Endothelial cell of umbilical vein (primary cell): Measurements from ENCODE around the gene HMGCS1. TPM values are rescaled to one million over a fixed set of nuclear protein-coding genes. Genes with fewer than 3 reads are reported as not detected.

ENCODE experiments used
- BruUV-seq: library from RNA; stranded (reverse); fragments of 400-500 nt; replicated peaks from 2 replicates; lab custom pipeline; 2021; lab: Mats Ljungman, UMichigan
- CTCF ChIA-PET: fragments of 300-600, 350-600 bp; sonication (Branson Sonifier 250); formaldehyde crosslinking; loops from one replicate; lab custom pipeline; 2021; ENCODE audit warnings: antibody characterized with exemption, inconsistent platforms; lab: Charles Lee
- POLR2A ChIA-PET: fragments of 300-600, 350-600 bp; sonication (Branson Sonifier 250); formaldehyde crosslinking; loops from one replicate; lab custom pipeline; 2021; ENCODE audit warnings: antibody characterized with exemption, inconsistent platforms; lab: Charles Lee
- DNase-seq: peaks from one replicate; pipeline ENCODE4 v3.0.0-alpha.2; 2011; ENCODE audit warnings: low read depth, low spot score
- FAIRE-seq: peaks from 2 replicates; lab custom pipeline; 2011; peaks lifted over from hg19 to GRCh38; lab: Jason Lieb, UNC
- H2AFZ ChIP-seq: 2 replicates; pipeline ENCODE4 v1.6.0; 2012; ENCODE audit warnings: low read depth, low read length, control low read depth, inconsistent platforms
- H3K27ac ChIP-seq: 2 replicates; pipeline ENCODE4 v1.5.1; 2011; ENCODE audit warnings: low read depth, mild to moderate bottlenecking, control low read depth, low read length, moderate library complexity; ENCODE audit not compliant: insufficient read depth
- H3K27me3 ChIP-seq, 2 experiments: 2 replicates each; pipeline versions ENCODE4 v1.6.0 to v1.6.1; 2011; ENCODE audit warnings: low read length in 2 of 2, mixed read lengths in 1 of 2; ENCODE audit not compliant: control insufficient read depth in 2 of 2, insufficient read depth in 2 of 2
- H3K36me3 ChIP-seq, 2 experiments: 2 replicates in 1 of 2; 3 replicates in 1 of 2; pipeline ENCODE4 v1.5.1; 2011; ENCODE audit warnings: low read length in 2 of 2, mild to moderate bottlenecking in 1 of 2, moderate library complexity in 1 of 2; ENCODE audit not compliant: control insufficient read depth in 2 of 2, insufficient read depth in 2 of 2; ENCODE audit errors: extremely low read depth in 1 of 2
- H3K4me1 ChIP-seq: 3 replicates; pipeline ENCODE4 v1.5.1; 2011; ENCODE audit warnings: mild to moderate bottlenecking, low read length; ENCODE audit not compliant: control insufficient read depth, insufficient read depth; ENCODE audit errors: extremely low read depth
- H3K4me2 ChIP-seq: 2 replicates; pipeline ENCODE4 v1.6.1; 2011; ENCODE audit warnings: low read length, control low read depth, mixed read lengths; ENCODE audit not compliant: insufficient read depth
- H3K4me3 ChIP-seq, 3 experiments: fragments of 200-600 bp in 1 of 3; sonication (generic), shearing (Covaris generic) in 1 of 3; replicated peaks in 1 of 3; 2 replicates each; pipeline ENCODE4 v1.5.1; 2011 to 2016; ENCODE audit warnings: control low read depth in 3 of 3, low read length in 3 of 3, mild to moderate bottlenecking in 2 of 3, inconsistent platforms in 1 of 3, low read depth in 1 of 3, moderate library complexity in 1 of 3; ENCODE audit not compliant: insufficient read depth in 1 of 3
- H3K79me2 ChIP-seq: 2 replicates; pipeline ENCODE4 v1.6.0; 2012; ENCODE audit warnings: low read length, inconsistent platforms; ENCODE audit not compliant: control insufficient read depth, insufficient read depth
- H3K9ac ChIP-seq: replicated peaks from 2 replicates; pipeline ENCODE3; 2011; ENCODE audit warnings: low read length, control low read depth; ENCODE audit not compliant: insufficient read depth; ENCODE audit errors: extremely low read depth
- H3K9me1 ChIP-seq: replicated peaks from 3 replicates; pipeline ENCODE4 v1.6.0; 2011; ENCODE audit warnings: mild to moderate bottlenecking, low read length; ENCODE audit not compliant: control insufficient read depth, insufficient read depth; ENCODE audit errors: extremely low read depth
- H3K9me3 ChIP-seq: replicated peaks from 2 replicates; pipeline ENCODE4 v1.5.1; 2012; ENCODE audit warnings: low read length, inconsistent platforms; ENCODE audit not compliant: control insufficient read depth, insufficient read depth
- H4K20me1 ChIP-seq: replicated peaks from 2 replicates; pipeline ENCODE3; 2011; ENCODE audit warnings: mild to moderate bottlenecking, low read length; ENCODE audit not compliant: control insufficient read depth, insufficient read depth; ENCODE audit errors: extremely low read depth
- CTCF ChIP-seq, 2 donors: IDR thresholded peaks; 1 replicate in 1 of 2; 2 replicates in 1 of 2; pipeline ENCODE4 v1.5.1; 2011; ENCODE audit warnings: low read length in 2 of 2, mild to moderate bottlenecking in 2 of 2, moderate library complexity in 2 of 2, control low read depth in 1 of 2, inconsistent platforms in 1 of 2, low read depth in 1 of 2; ENCODE audit not compliant: insufficient read depth in 1 of 2; ENCODE audit errors: extremely low read depth in 1 of 2
- EZH2 ChIP-seq: IDR thresholded peaks from 2 replicates; pipeline ENCODE4 v1.6.1; 2012; ENCODE audit warnings: borderline replicate concordance, low read depth, mild to moderate bottlenecking, moderate library complexity, low read length, inconsistent platforms; ENCODE audit not compliant: severe bottlenecking
- FOS ChIP-seq: IDR thresholded peaks from 2 replicates; pipeline ENCODE4 v1.6.1; 2011; ENCODE audit warnings: mild to moderate bottlenecking, low read length, moderate library complexity, borderline replicate concordance; ENCODE audit not compliant: insufficient read depth
- GATA2 ChIP-seq: IDR thresholded peaks from 2 replicates; pipeline ENCODE4 v1.7.0; 2011; ENCODE audit warnings: low read depth, mild to moderate bottlenecking, moderate library complexity, mixed read lengths, low read length; ENCODE audit not compliant: insufficient read length, insufficient read depth
- JUN ChIP-seq: IDR thresholded peaks from 2 replicates; pipeline ENCODE4 v1.6.1; 2011; ENCODE audit warnings: borderline replicate concordance, low read depth; ENCODE audit not compliant: insufficient read length, insufficient read depth
- MAX ChIP-seq: IDR thresholded peaks from 2 replicates; pipeline ENCODE4 v1.6.1; 2011; ENCODE audit not compliant: insufficient read depth, insufficient read length
- MYC ChIP-seq: IDR thresholded peaks from one replicate; pipeline ENCODE4 v1.6.1; 2011; ENCODE audit warnings: mild to moderate bottlenecking, low read depth, low read length
- POLR2A ChIP-seq: IDR thresholded peaks from 2 replicates; pipeline ENCODE4 v1.6.1; 2012; ENCODE audit warnings: low read depth, mild to moderate bottlenecking, control low read depth, low read length
- POLR2AphosphoS5 ChIP-seq: IDR thresholded peaks from 2 replicates; pipeline ENCODE4 v1.6.1; 2012; ENCODE audit warnings: low read depth, mild to moderate bottlenecking, control low read depth, low read length, moderate library complexity; ENCODE audit not compliant: insufficient read depth
- dilution Hi-C: fragments of 300-500 bp; cut with MboI; formaldehyde crosslinking; loops from one replicate; pipeline ENCODE4 v1.15.0; 2019; ENCODE audit warnings: low sequenced_read_pairs; ENCODE audit not compliant: extremely low pct_ligation_motif_present
- intact Hi-C: fragments of 100-400 bp; cut with micrococcal nuclease; formaldehyde crosslinking; loops from one replicate; pipeline ENCODE4 v1.10.0; 2022
- polyA plus RNA-seq, 4 experiments: library from polyadenylated mRNA; depleted of rRNA in 3 of 4; stranded (reverse) in 3 of 4; unstranded in 1 of 4; fragments of >200 nt; gene quantifications; 2 replicates each; pipeline versions ENCODE4 v1.2.1 to v1.2.3, GENCODE V29; 2011 to 2012; ENCODE audit warnings: missing spikeins in 1 of 4
- total RNA-seq: library from RNA; stranded (reverse); gene quantifications from 2 replicates; pipeline ENCODE4 v1.2.3, GENCODE V29; 2021

Gene HMGCS1
- total and polyA plus RNA-seq, 2 donors (not counting 3 experiments of a cell fraction or from before 2014, with no cell fraction given), result 43.3 to 133 TPM

GRCh38 chr5:43286623-43287022 is 26.6 kb downstream of the HMGCS1 start:
- no peak overlapping the region for H2AFZ ChIP-seq
- dilution Hi-C loops (no loop called here), intact Hi-C loops (no loop called here)
- no peak overlapping the region for H3K4me3 ChIP-seq
- ChIA-PET POLR2A (no interaction called here), CTCF (no interaction called here)
- no peak for FAIRE-seq
- DNase-seq, result no peak
- no peak for TF ChIP-seq POLR2AphosphoS5
- TF ChIP-seq MAX, result no peak
- TF ChIP-seq FOS, result no peak
- peaks cover 7 to 15% of the 10 kb centered on the region in 2 experiments for H3K36me3 ChIP-seq
- no peaks in the 10 kb centered on the region for H3K79me2 ChIP-seq
- no peaks in the 10 kb centered on the region for H4K20me1 ChIP-seq
- no TSS peak for BruUV-seq
- H3K4me2 ChIP-seq, result no peak overlapping the region
- H3K9me1 ChIP-seq, result no peaks in the 10 kb centered on the region
- H3K27ac ChIP-seq, result no peak overlapping the region
- no peaks in the 10 kb centered on the region for H3K9me3 ChIP-seq
- H3K9ac ChIP-seq, result no peak overlapping the region
- no peaks in the 10 kb centered on the region for H3K27me3 ChIP-seq
- no peaks in the 10 kb centered on the region for H3K4me1 ChIP-seq

- dilution Hi-C loops, result no loop called here
- no TSS peak for BruUV-seq
- ChIA-PET POLR2A (no interaction called here), CTCF (no interaction called here)
- intact Hi-C loops, result no loop called here
- Histone ChIP-seq H3K36me3 (peaks cover 0 to 4% of the 10 kb centered on the region in 2 experiments), H3K4me3 (no peak overlapping the region), H4K20me1 (no peaks in the 10 kb centered on the region), H3K79me2 (no peaks in the 10 kb centered on the region), H2AFZ (no peak overlapping the region), H3K27ac (no peak overlapping the region), H3K4me1 (no peaks in the 10 kb centered on the region), H3K27me3 (no peaks in the 10 kb centered on the region), H3K9me1 (no peaks in the 10 kb centered on the region), H3K9ac (no peak overlapping the region), H3K9me3 (no peaks in the 10 kb centered on the region), H3K4me2 (no peak overlapping the region)
- DNase-seq (no peak), FAIRE-seq (no peak)
- no peak for TF ChIP-seq MAX
- no peak for TF ChIP-seq POLR2A
- no peak for TF ChIP-seq CTCF (IDR thresholded peaks at IDR 0.05; ENCODE audit: extremely low read depth in 1 of 2, insufficient read depth in 1 of 2, low read depth in 1 of 2, low read length in 2 of 2)
- no peak for TF ChIP-seq JUN
- TF ChIP-seq GATA2, result no peak
- no peak for TF ChIP-seq POLR2AphosphoS5
- no peak for TF ChIP-seq MYC
- no peak for TF ChIP-seq EZH2
- TF ChIP-seq FOS, result no peak
These were observed 31.2 kb downstream of the HMGCS1 start for GRCh38 chr5:43281840-43282658.
